C4-2B (cell line): ENCODE measurements around the gene MYH11.

Experiments used
- CTCF ChIP-seq: fragments of 450-650 bp; conservative IDR thresholded peaks from 2 replicates; pipeline ENCODE4 v1.5.1; 2017; ENCODE audit warnings: mild to moderate bottlenecking
- ZFX ChIP-seq: fragments of 450-650 bp; IDR thresholded peaks from 2 replicates; pipeline ENCODE4 v1.6.1; 2017

- TF ChIP-seq CTCF (no peak), ZFX (no peak)
These were observed 13.1 kb downstream of the MYH11 start for GRCh38 chr16:15843635-15844279.
